Neural cell (in vitro differentiated cells): ENCODE results near the gene KCNK15. TPM values are rescaled to one million over a fixed set of nuclear protein-coding genes. Genes with fewer than 3 reads are reported as not detected.

Source experiments
- H2AFZ ChIP-seq: fragments of 200-600, 300-800 bp; sonication (generic), shearing (Covaris generic); 2 replicates; pipeline ENCODE4 v1.6.0; 2014; ENCODE audit warnings: low read depth, mild to moderate bottlenecking, antibody characterized with exemption, low read length, moderate library complexity
- H3F3A ChIP-seq: fragments of 200-600 bp; shearing (Covaris generic); 2 replicates; pipeline ENCODE4 v1.6.1; 2016; ENCODE audit warnings: mild to moderate bottlenecking, moderate library complexity, mixed read lengths, antibody characterized with exemption, low read length; ENCODE audit not compliant: insufficient read depth, poor library complexity, severe bottlenecking
- H3K27ac ChIP-seq: fragments of 200-600, 300-800 bp; sonication (generic), shearing (Covaris generic); 2 replicates; pipeline ENCODE4 v1.5.1; 2014; ENCODE audit warnings: mild to moderate bottlenecking, low read length, moderate library complexity
- H3K27me3 ChIP-seq: fragments of 300-800, 200-600 bp; sonication (generic), shearing (Covaris generic); 2 replicates; pipeline ENCODE4 v1.6.0; 2014; ENCODE audit warnings: mild to moderate bottlenecking, low read depth, low read length, moderate library complexity; ENCODE audit not compliant: insufficient read depth
- H3K36me3 ChIP-seq: fragments of 300-800, 200-600 bp; sonication (generic), shearing (Covaris generic); 2 replicates; pipeline ENCODE4 v1.5.1; 2014; ENCODE audit warnings: mild to moderate bottlenecking, antibody characterized with exemption, low read length, moderate library complexity; ENCODE audit not compliant: insufficient read depth
- H3K4me2 ChIP-seq: fragments of 300-800, 200-600 bp; sonication (generic), shearing (Covaris generic); 2 replicates; pipeline ENCODE4 v1.6.0; 2014; ENCODE audit warnings: mild to moderate bottlenecking, low read length
- H3K4me3 ChIP-seq: fragments of 300-800, 200-600 bp; sonication (generic), shearing (Covaris generic); 2 replicates; pipeline ENCODE4 v1.5.1; 2014; ENCODE audit warnings: mild to moderate bottlenecking, low read length, moderate library complexity
- H3K79me2 ChIP-seq: fragments of 200-600 bp; shearing (Covaris generic); replicated peaks from 2 replicates; pipeline ENCODE4 v1.6.0; 2014; ENCODE audit warnings: mild to moderate bottlenecking, low read length, moderate library complexity; ENCODE audit not compliant: insufficient read depth
- H3K9ac ChIP-seq: fragments of 300-800, 200-600 bp; sonication (generic), shearing (Covaris generic); 2 replicates; pipeline ENCODE4 v1.6.1; 2016; ENCODE audit warnings: mild to moderate bottlenecking, low read length, mixed read lengths
- H3K9me2 ChIP-seq: fragments of 200-600 bp; shearing (Covaris generic); 2 replicates; pipeline ENCODE4 v1.6.1; 2016; ENCODE audit warnings: mild to moderate bottlenecking, low read length, mixed read lengths; ENCODE audit not compliant: insufficient read depth
- H3K9me3 ChIP-seq: fragments of 200-600, 300-800 bp; sonication (generic), shearing (Covaris generic); 2 replicates; pipeline ENCODE4 v1.6.1; 2016; ENCODE audit warnings: mild to moderate bottlenecking, mixed run types, low read length, moderate library complexity, mixed read lengths
- H4K20me1 ChIP-seq: fragments of 200-600 bp; shearing (Covaris generic); 2 replicates; pipeline ENCODE4 v1.6.1; 2016; ENCODE audit warnings: mild to moderate bottlenecking, mixed run types; ENCODE audit not compliant: insufficient read depth
- CTCF ChIP-seq: fragments of 450-650 bp; IDR thresholded peaks from 2 replicates; pipeline ENCODE4 v1.5.1; 2014; ENCODE audit warnings: antibody characterized with exemption, mild to moderate bottlenecking, moderate library complexity; ENCODE audit not compliant: poor library complexity, severe bottlenecking
- EP300 ChIP-seq: fragments of 450-650 bp; conservative IDR thresholded peaks from 2 replicates; pipeline ENCODE4 v1.6.1; 2014; ENCODE audit warnings: antibody characterized with exemption, mild to moderate bottlenecking, moderate library complexity; ENCODE audit not compliant: poor library complexity, severe bottlenecking
- EZH2 ChIP-seq: fragments of 200-600, 300-800 bp; shearing (Covaris generic), sonication (generic); IDR thresholded peaks from 2 replicates; pipeline ENCODE4 v1.6.1; 2014; ENCODE audit warnings: antibody characterized with exemption, low read length, borderline replicate concordance, mild to moderate bottlenecking; ENCODE audit not compliant: insufficient read depth, poor library complexity, severe bottlenecking
- MXI1 ChIP-seq: fragments of 450-650 bp; conservative IDR thresholded peaks from 2 replicates; pipeline ENCODE4 v1.6.1; 2014; ENCODE audit warnings: antibody characterized with exemption, mild to moderate bottlenecking; ENCODE audit not compliant: poor library complexity, severe bottlenecking
- POLR2AphosphoS5 ChIP-seq: IDR thresholded peaks from 2 replicates; pipeline ENCODE4 v1.6.1; 2012
- RAD21 ChIP-seq: fragments of 450-650 bp; conservative IDR thresholded peaks from 2 replicates; pipeline ENCODE4 v1.6.1; 2014; ENCODE audit warnings: antibody characterized with exemption, mild to moderate bottlenecking, moderate library complexity
- REST ChIP-seq: IDR thresholded peaks from 2 replicates; pipeline ENCODE4 v1.6.1; 2012; ENCODE audit warnings: borderline replicate concordance
- SMC3 ChIP-seq: fragments of 450-650 bp; conservative IDR thresholded peaks from 2 replicates; pipeline ENCODE4 v1.6.1; 2014; ENCODE audit warnings: antibody characterized with exemption, mild to moderate bottlenecking, moderate library complexity; ENCODE audit not compliant: poor library complexity
- TAF1 ChIP-seq: IDR thresholded peaks from 2 replicates; pipeline ENCODE4 v1.6.1; 2012; ENCODE audit warnings: low read depth
- polyA plus RNA-seq: library from polyadenylated mRNA; depleted of rRNA; stranded (reverse); fragments of >200 nt; gene quantifications from 2 replicates; pipeline ENCODE4 v1.2.3, GENCODE V29; 2014

KCNK15 gene
- polyA plus RNA-seq, 1 donor from 2014 or later, result not detected

- Histone ChIP-seq H3K9ac (no peak overlapping the region), H2AFZ (no peak overlapping the region)
Observed at GRCh38 chr20:44765091-44765490, 19.4 kb downstream of the KCNK15 start.

GRCh38 chr20:44765701-44766347 lies 20.2 kb downstream of the KCNK15 start:
- no peak for TF ChIP-seq RAD21
- no peak for TF ChIP-seq CTCF
- no peak for TF ChIP-seq MXI1
- no peak for TF ChIP-seq EP300
- TF ChIP-seq SMC3, result no peak
- TF ChIP-seq REST, result no peak
- no peak for TF ChIP-seq TAF1
- no peak for TF ChIP-seq EZH2
- no peak for TF ChIP-seq POLR2AphosphoS5
- Histone ChIP-seq H3K4me2 (no peak overlapping the region), H3K9me3 (no peaks in the 10 kb centered on the region), H3K27me3 (no peaks in the 10 kb centered on the region), H2AFZ (no peak overlapping the region), H3F3A (no peaks in the 10 kb centered on the region), H3K9me2 (no peaks in the 10 kb centered on the region), H3K27ac (no peak overlapping the region), H3K4me3 (no peak overlapping the region), H3K79me2 (no peaks in the 10 kb centered on the region), H3K9ac (no peak overlapping the region), H4K20me1 (no peaks in the 10 kb centered on the region), H3K36me3 (no peaks in the 10 kb centered on the region)

More at GRCh38 chr20:44765091-44765490, 19.4 kb downstream of the KCNK15 start:
- no peak overlapping the region for H3K4me3 ChIP-seq
- TF ChIP-seq EP300, result no peak
- TF ChIP-seq SMC3, result no peak
- no peak for TF ChIP-seq MXI1
- TF ChIP-seq EZH2, result no peak
- no peak for TF ChIP-seq RAD21
- TF ChIP-seq TAF1, result no peak
- no peak overlapping the region for H3K4me2 ChIP-seq
- no peaks in the 10 kb centered on the region for H3K27me3 ChIP-seq
- no peak overlapping the region for H3K27ac ChIP-seq
- H3F3A ChIP-seq, result no peaks in the 10 kb centered on the region
- H3K9me2 ChIP-seq, result no peaks in the 10 kb centered on the region
- H3K79me2 ChIP-seq, result no peaks in the 10 kb centered on the region
- no peaks in the 10 kb centered on the region for H3K9me3 ChIP-seq
- no peaks in the 10 kb centered on the region for H3K36me3 ChIP-seq
- H4K20me1 ChIP-seq, result no peaks in the 10 kb centered on the region
